NCI-H128 (cell line): ENCODE measurements around the gene ACTL9.
"Not testable (repeated sequence)": the region's sequence is repeated elsewhere in the genome, so short reads cannot be mapped to it uniquely, and the experiment has no call there.

Experiments used
- DNase-seq: peaks from one replicate; lab custom pipeline; 2025; ENCODE audit not compliant: unreplicated experiment; lab: John Stamatoyannopoulos, UW

The ACTL9 gene

GRCh38 chr19:8698433-8699063, at the start of gene ACTL9:
TSS of gene ACTL9 (minus strand) at chr19:8698795. CDS start at chr19:8698701, 94 bp downstream.
- DNase-seq: no peak

GRCh38 chr19:8739291-8740065, 40.9 kb upstream of the ACTL9 start:
- DNase-seq: not testable (repeated sequence)

- DNase-seq: no peak
Measured at GRCh38 chr19:8738377-8738776, 39.8 kb upstream of the ACTL9 start.

GRCh38 chr19:8731428-8732169, 33.0 kb upstream of the ACTL9 start:
- no peak for DNase-seq

GRCh38 chr19:8724276-8724675, 25.7 kb upstream of the ACTL9 start:
- DNase-seq: no peak

- no peak for DNase-seq
Measured at GRCh38 chr19:8722032-8722431, 23.4 kb upstream of the ACTL9 start.

GRCh38 chr19:8721334-8721733, 22.7 kb upstream of the ACTL9 start, which contains the start of gene OR2Z1:
TSS of gene OR2Z1 (plus strand) at chr19:8721634. CDS start at chr19:8731029, 9,395 bp downstream.
- DNase-seq: no peak

GRCh38 chr19:8710337-8710736, 11.7 kb upstream of the ACTL9 start:
- DNase-seq: not testable (repeated sequence)

GRCh38 chr19:8705742-8706141, 7.1 kb upstream of the ACTL9 start:
- no peak for DNase-seq

- DNase-seq: not testable (repeated sequence)
Measured at GRCh38 chr19:8705304-8705703, 6.7 kb upstream of the ACTL9 start.

GRCh38 chr19:8703223-8703622, 4.6 kb upstream of the ACTL9 start:
- no peak for DNase-seq

- no peak for DNase-seq
Measured at GRCh38 chr19:8702350-8702749, 3.8 kb upstream of the ACTL9 start.

GRCh38 chr19:8700956-8701355, 2.4 kb upstream of the ACTL9 start:
- DNase-seq: no peak

GRCh38 chr19:8699908-8700307, 1.3 kb upstream of the ACTL9 start:
- DNase-seq: no peak

- DNase-seq: no peak
Measured at GRCh38 chr19:8697671-8698432, 743 bp downstream of the ACTL9 start.

GRCh38 chr19:8696993-8697392, 1.6 kb downstream of the ACTL9 start:
- no peak for DNase-seq

GRCh38 chr19:8695911-8696310, 2.7 kb downstream of the ACTL9 start:
- DNase-seq: no peak

- no peak for DNase-seq
Measured at GRCh38 chr19:8695501-8695900, 3.1 kb downstream of the ACTL9 start.

GRCh38 chr19:8690753-8691539, 7.6 kb downstream of the ACTL9 start:
- DNase-seq: no peak

- DNase-seq: no peak
Measured at GRCh38 chr19:8688930-8689329, 9.7 kb downstream of the ACTL9 start.
